AG09309 (cell line): Measurements from ENCODE around the gene CELF4.

Experiments used
- DNase-seq: peaks from one replicate; pipeline ENCODE4 v3.0.0-alpha.2; 2010; ENCODE audit warnings: low read depth
- H3K4me3 ChIP-seq: 2 replicates; pipeline ENCODE4 v1.5.1; 2011; ENCODE audit warnings: mild to moderate bottlenecking, low read depth, low read length, moderate library complexity; ENCODE audit not compliant: control insufficient read depth
- CTCF ChIP-seq: IDR thresholded peaks from 2 replicates; pipeline ENCODE4 v1.5.1; 2011; ENCODE audit warnings: mild to moderate bottlenecking, low read depth, low read length, inconsistent platforms; ENCODE audit not compliant: insufficient read depth, control insufficient read depth; ENCODE audit errors: missing control alignments

CELF4 gene

GRCh38 chr18:37402735-37403099 is 162.9 kb downstream of the CELF4 start:
- H3K4me3 ChIP-seq: no peak overlapping the region
- TF ChIP-seq CTCF: no peak
- DNase-seq: no peak

DNA sequence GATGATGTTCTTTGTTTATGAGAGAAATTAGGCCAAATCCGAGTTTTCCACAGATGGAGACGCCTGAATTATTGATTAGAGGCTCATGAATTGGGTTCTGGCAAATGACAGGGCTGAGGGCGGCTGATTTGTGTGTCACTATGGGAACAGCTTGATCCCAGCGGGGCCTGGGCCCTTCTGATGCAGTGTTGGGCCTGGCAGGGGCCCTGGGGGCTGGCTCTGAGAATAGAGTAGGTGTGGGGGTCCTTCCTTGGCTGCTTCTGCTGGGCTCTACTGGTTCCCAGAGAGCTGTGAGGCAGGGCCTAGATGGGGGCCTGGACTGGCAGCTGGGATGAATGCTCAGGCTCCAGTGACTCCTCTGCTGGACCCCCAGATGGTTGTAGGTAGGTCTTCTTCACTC is 164.8 kb downstream of the CELF4 start:
- no peak for DNase-seq
- H3K4me3 ChIP-seq: no peak overlapping the region
- no peak for TF ChIP-seq CTCF

GRCh38 chr18:37398248-37398920 is 167.2 kb downstream of the CELF4 start:
- no peak overlapping the region for H3K4me3 ChIP-seq
- no peak for DNase-seq
- TF ChIP-seq CTCF: no peak

DNA sequence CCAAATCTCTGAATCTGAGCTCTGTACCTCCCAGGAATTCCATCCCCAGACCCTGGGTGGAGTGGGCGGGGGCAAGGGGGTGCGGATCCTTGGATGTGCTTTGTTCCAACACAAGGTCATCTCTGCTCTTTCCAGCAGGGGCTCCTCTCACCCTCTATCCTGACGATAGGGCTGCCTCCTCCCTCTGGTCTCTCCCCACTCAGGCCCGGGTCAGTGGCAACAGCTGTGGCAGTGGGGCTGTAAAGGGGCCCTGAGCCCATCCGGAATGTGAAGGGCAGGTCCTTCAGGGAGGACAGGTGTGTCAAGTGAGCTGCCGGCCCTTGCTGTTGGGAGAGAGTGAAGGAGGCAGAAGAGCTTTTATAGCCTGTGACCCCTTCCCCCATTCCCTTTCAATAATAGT is 167.8 kb downstream of the CELF4 start:
- H3K4me3 ChIP-seq: no peak overlapping the region
- DNase-seq: no peak
- no peak for TF ChIP-seq CTCF

GRCh38 chr18:37396971-37397720 is 168.5 kb downstream of the CELF4 start:
- no peak for TF ChIP-seq CTCF
- H3K4me3 ChIP-seq: no peak overlapping the region
- no peak for DNase-seq

GRCh38 chr18:37395631-37396030 is 170.0 kb downstream of the CELF4 start:
- no peak for DNase-seq
- TF ChIP-seq CTCF: no peak
- no peak overlapping the region for H3K4me3 ChIP-seq
